Activated CD4-positive, alpha-beta memory T cell treated with anti-CD3 and anti-CD28 coated beads, Interleukin-2, amount 10 ng/mL, durations not matched to agents 7 days and 5 days (primary cell): ENCODE data around the gene EBF3. TPM values are rescaled to one million over a fixed set of nuclear protein-coding genes. Genes with fewer than 3 reads are reported as not detected.
"Not testable (repeated sequence)": the region's sequence is repeated elsewhere in the genome, so short reads cannot be mapped to it uniquely, and the experiment has no call there.

Experiments
- CTCF ChIA-PET: fragments of 350-600 bp; sonication (Branson Sonifier 250); formaldehyde crosslinking; loops from one replicate; lab custom pipeline; 2021; ENCODE audit warnings: antibody characterized with exemption, inconsistent platforms; lab: Charles Lee
- POLR2A ChIA-PET: fragments of 350-600 bp; sonication (Branson Sonifier 250); formaldehyde crosslinking; loops from one replicate; lab custom pipeline; 2021; ENCODE audit warnings: antibody characterized with exemption; lab: Charles Lee
- DNase-seq: peaks from one replicate; pipeline ENCODE4 v3.0.0-alpha.2; 2020
- H3K27ac Mint-ChIP-seq: one replicate; pipeline ENCODE4 v1.8.0; 2021; ENCODE audit warnings: mild to moderate bottlenecking, mixed read lengths
- H3K27me3 Mint-ChIP-seq: one replicate; pipeline ENCODE4 v1.8.0; 2021; ENCODE audit warnings: mixed read lengths
- H3K36me3 Mint-ChIP-seq: one replicate; pipeline ENCODE4 v1.8.0; 2021; ENCODE audit warnings: low read depth, mixed read lengths
- H3K4me1 Mint-ChIP-seq: one replicate; pipeline ENCODE4 v1.8.0; 2021; ENCODE audit warnings: mixed read lengths
- H3K4me3 Mint-ChIP-seq: one replicate; pipeline ENCODE4 v1.8.0; 2021; ENCODE audit warnings: mild to moderate bottlenecking, mixed read lengths
- H3K9me3 Mint-ChIP-seq: one replicate; pipeline ENCODE4 v1.8.0; 2021; ENCODE audit warnings: mixed read lengths
- total RNA-seq, 2 experiments: library from RNA; stranded (reverse); gene quantifications; one replicate each; pipeline ENCODE4 v1.2.3, GENCODE V29; 2021

EBF3 gene
- total RNA-seq, 2 experiments from 2014 or later = not detected

- Mint-ChIP-seq H3K27me3 (no peaks in the 10 kb centered on the region), H3K4me3 (no peak overlapping the region), H3K27ac (no peak overlapping the region), H3K9me3 (no peaks in the 10 kb centered on the region), H3K36me3 (no peaks in the 10 kb centered on the region), H3K4me1 (no peaks in the 10 kb centered on the region)
- no peak for DNase-seq
- CTCF ChIA-PET = no interaction called here
- POLR2A ChIA-PET = no interaction called here
These were observed 31.2 kb downstream of the EBF3 start for GRCh38 chr10:129932751-129933433.

- ChIA-PET CTCF (no interaction called here), POLR2A (no interaction called here)
- no peaks in the 10 kb centered on the region for H3K4me1 Mint-ChIP-seq
- H3K36me3 Mint-ChIP-seq = no peaks in the 10 kb centered on the region
- no peaks in the 10 kb centered on the region for H3K27me3 Mint-ChIP-seq
- H3K27ac Mint-ChIP-seq = no peak overlapping the region
- H3K4me3 Mint-ChIP-seq = no peak overlapping the region
- no peaks in the 10 kb centered on the region for H3K9me3 Mint-ChIP-seq
- no peak for DNase-seq
These were observed 31.9 kb downstream of the EBF3 start for GRCh38 chr10:129932182-129932581.

- Mint-ChIP-seq H3K27ac (no peak overlapping the region), H3K36me3 (no peaks in the 10 kb centered on the region), H3K27me3 (no peaks in the 10 kb centered on the region), H3K4me3 (no peak overlapping the region), H3K9me3 (no peaks in the 10 kb centered on the region), H3K4me1 (no peaks in the 10 kb centered on the region)
- ChIA-PET POLR2A (no interaction called here), CTCF (no interaction called here)
- no peak for DNase-seq
These were observed 34.5 kb downstream of the EBF3 start for GRCh38 chr10:129929343-129930292.

- no peak for DNase-seq
- no peaks in the 10 kb centered on the region for H3K4me1 Mint-ChIP-seq
- H3K27ac Mint-ChIP-seq = no peak overlapping the region
- H3K27me3 Mint-ChIP-seq = no peaks in the 10 kb centered on the region
- no peak overlapping the region for H3K4me3 Mint-ChIP-seq
- POLR2A ChIA-PET = no interaction called here
- no peaks in the 10 kb centered on the region for H3K9me3 Mint-ChIP-seq
- CTCF ChIA-PET = no interaction called here
- H3K36me3 Mint-ChIP-seq = no peaks in the 10 kb centered on the region
These were observed 36.5 kb downstream of the EBF3 start for GRCh38 chr10:129927351-129928120.

GRCh38 chr10:129926066-129927055 lies 37.7 kb downstream of the EBF3 start:
- Mint-ChIP-seq H3K4me1 (no peaks in the 10 kb centered on the region), H3K9me3 (no peaks in the 10 kb centered on the region), H3K36me3 (no peaks in the 10 kb centered on the region), H3K4me3 (no peak overlapping the region), H3K27me3 (no peaks in the 10 kb centered on the region), H3K27ac (no peak overlapping the region)
- ChIA-PET CTCF (no interaction called here), POLR2A (no interaction called here)
- DNase-seq = no peak

GRCh38 chr10:129924375-129925085 lies 39.5 kb downstream of the EBF3 start:
- no peaks in the 10 kb centered on the region for H3K9me3 Mint-ChIP-seq
- no peaks in the 10 kb centered on the region for H3K36me3 Mint-ChIP-seq
- no peak for DNase-seq
- H3K27ac Mint-ChIP-seq = no peak overlapping the region
- no peaks in the 10 kb centered on the region for H3K27me3 Mint-ChIP-seq
- no peaks in the 10 kb centered on the region for H3K4me1 Mint-ChIP-seq
- ChIA-PET CTCF (interaction anchor here (0.8 kb wide), 1 partner anchor 20 kb away, joined by 3 read pairs; no protein-coding TSS in a partner anchor), POLR2A (no interaction called here)
- no peak overlapping the region for H3K4me3 Mint-ChIP-seq

- H3K27me3 Mint-ChIP-seq = no peaks in the 10 kb centered on the region
- H3K4me1 Mint-ChIP-seq = no peaks in the 10 kb centered on the region
- H3K36me3 Mint-ChIP-seq = no peaks in the 10 kb centered on the region
- H3K9me3 Mint-ChIP-seq = no peaks in the 10 kb centered on the region
- no peak overlapping the region for H3K4me3 Mint-ChIP-seq
- ChIA-PET CTCF (no interaction called here), POLR2A (no interaction called here)
- no peak overlapping the region for H3K27ac Mint-ChIP-seq
- no peak for DNase-seq
These were observed 41.4 kb downstream of the EBF3 start for GRCh38 chr10:129922598-129923123.

- Mint-ChIP-seq H3K4me1 (no peaks in the 10 kb centered on the region), H3K9me3 (no peaks in the 10 kb centered on the region), H3K27ac (no peak overlapping the region), H3K4me3 (no peak overlapping the region), H3K27me3 (no peaks in the 10 kb centered on the region), H3K36me3 (no peaks in the 10 kb centered on the region)
- ChIA-PET POLR2A (no interaction called here), CTCF (no interaction called here)
- no peak for DNase-seq
These were observed 42.1 kb downstream of the EBF3 start for GRCh38 chr10:129921801-129922597.

- Mint-ChIP-seq H3K27ac (no peak overlapping the region), H3K36me3 (no peaks in the 10 kb centered on the region), H3K4me1 (no peaks in the 10 kb centered on the region), H3K4me3 (no peak overlapping the region), H3K27me3 (no peaks in the 10 kb centered on the region), H3K9me3 (no peaks in the 10 kb centered on the region)
- CTCF ChIA-PET = no interaction called here
- no peak for DNase-seq
- POLR2A ChIA-PET = no interaction called here
These were observed 42.9 kb downstream of the EBF3 start for GRCh38 chr10:129921065-129921670.

GRCh38 chr10:129920187-129920586 lies 43.9 kb downstream of the EBF3 start:
- H3K27me3 Mint-ChIP-seq, H3K4me3 Mint-ChIP-seq, H3K4me1 Mint-ChIP-seq, H3K9me3 Mint-ChIP-seq, H3K36me3 Mint-ChIP-seq, DNase-seq, H3K27ac Mint-ChIP-seq, POLR2A ChIA-PET: not testable (repeated sequence)
- CTCF ChIA-PET = interaction anchor here (0.7 kb wide), 1 partner anchor 290 kb away, joined by 3 read pairs; no protein-coding TSS in a partner anchor

- no peaks in the 10 kb centered on the region for H3K27me3 Mint-ChIP-seq
- POLR2A ChIA-PET = no interaction called here
- H3K27ac Mint-ChIP-seq = no peak overlapping the region
- H3K4me3 Mint-ChIP-seq = no peak overlapping the region
- no peaks in the 10 kb centered on the region for H3K9me3 Mint-ChIP-seq
- H3K4me1 Mint-ChIP-seq = no peaks in the 10 kb centered on the region
- CTCF ChIA-PET = no interaction called here
- DNase-seq = no peak
- no peaks in the 10 kb centered on the region for H3K36me3 Mint-ChIP-seq
These were observed 44.7 kb downstream of the EBF3 start for GRCh38 chr10:129919358-129919757.
